Activated naive CD4-positive, alpha-beta T cell treated with anti-CD3 and anti-CD28 coated beads, Interleukin-2, amount 50 U/mL, for 24 hours (primary cell): ENCODE results near the gene PPP1R26.
A peak's percentile ranks its signal among the peaks of the same experiment; 100 is the strongest.
"Not testable (repeated sequence)": the region's sequence is repeated elsewhere in the genome, so short reads cannot be mapped to it uniquely, and the experiment has no call there.

ENCODE experiments used
- H3K27ac Mint-ChIP-seq: one replicate; pipeline ENCODE4 v1.8.0; 2021; ENCODE audit warnings: mild to moderate bottlenecking, mixed read lengths
- H3K27me3 Mint-ChIP-seq: one replicate; pipeline ENCODE4 v1.8.0; 2021; ENCODE audit warnings: mixed read lengths
- H3K36me3 Mint-ChIP-seq: one replicate; pipeline ENCODE4 v1.8.0; 2021; ENCODE audit warnings: mixed read lengths
- H3K4me1 Mint-ChIP-seq: one replicate; pipeline ENCODE4 v1.8.0; 2021; ENCODE audit warnings: mixed read lengths
- H3K4me3 Mint-ChIP-seq: one replicate; pipeline ENCODE4 v1.8.0; 2021; ENCODE audit warnings: mild to moderate bottlenecking, mixed read lengths
- H3K9me3 Mint-ChIP-seq: one replicate; pipeline ENCODE4 v1.8.0; 2021; ENCODE audit warnings: mixed read lengths

Gene PPP1R26

DNA sequence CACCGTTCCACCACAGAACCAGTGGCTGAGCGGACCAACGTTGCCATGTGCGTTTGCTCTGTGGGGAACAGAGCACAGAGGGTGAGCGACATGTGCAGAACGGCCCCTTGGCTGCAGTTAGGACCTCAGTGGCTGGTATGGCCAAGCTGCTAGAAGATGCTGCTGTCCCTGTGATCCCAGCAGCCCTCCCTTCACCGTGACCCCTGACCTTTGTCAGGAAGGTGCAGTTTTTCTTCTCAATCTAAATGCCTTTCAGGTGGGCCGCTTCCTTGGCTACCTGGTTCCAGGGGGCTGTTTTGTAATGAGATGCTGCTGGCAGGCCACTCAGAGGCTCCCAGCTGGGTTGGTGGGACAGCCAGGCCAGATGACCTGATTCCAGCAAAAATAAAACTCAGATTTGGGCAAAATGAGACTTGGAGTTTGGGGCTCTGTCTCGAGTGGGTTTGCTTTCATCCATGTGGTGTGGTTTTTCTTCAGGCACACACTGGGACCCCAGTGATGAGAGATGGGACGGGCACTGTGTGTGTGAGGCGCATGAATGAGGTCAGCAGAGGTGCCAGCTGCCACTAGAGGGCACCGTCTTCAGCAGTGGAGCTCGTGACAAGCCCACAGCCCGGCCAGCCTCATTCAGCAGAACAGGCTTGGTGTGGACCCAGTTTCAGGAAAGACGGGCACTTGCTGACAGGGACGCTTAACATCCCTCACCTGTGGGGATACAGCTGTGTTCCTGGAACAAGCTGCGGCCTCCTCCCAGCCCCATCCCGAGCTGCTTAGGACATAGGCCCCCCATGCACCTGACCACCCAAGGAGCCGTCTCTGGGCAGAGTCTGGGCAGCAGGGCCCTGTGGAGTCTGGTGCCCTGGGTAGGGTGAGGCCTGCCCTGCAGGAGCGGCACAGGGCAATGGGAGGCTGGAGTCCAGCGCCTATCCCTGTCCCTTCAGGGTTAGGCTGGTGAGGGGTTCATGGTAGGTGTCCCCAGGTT, 25.0 kb downstream of the PPP1R26 start:
- Mint-ChIP-seq H3K36me3 (peaks cover 9% of the 10 kb centered on the region), H3K4me1 (peaks cover 22% of the 10 kb centered on the region), H3K27ac (peak overlapping the region; percentile 35), H3K27me3 (peaks cover 4% of the 10 kb centered on the region), H3K4me3 (peak overlapping the region; percentile 19), H3K9me3 (peaks cover 12% of the 10 kb centered on the region)

- peaks cover 22% of the 10 kb centered on the region for H3K4me1 Mint-ChIP-seq
- H3K36me3 Mint-ChIP-seq, result peaks cover 10% of the 10 kb centered on the region
- H3K4me3 Mint-ChIP-seq, result no peak overlapping the region
- H3K9me3 Mint-ChIP-seq, result peaks cover 12% of the 10 kb centered on the region
- H3K27me3 Mint-ChIP-seq, result peaks cover 4% of the 10 kb centered on the region
- H3K27ac Mint-ChIP-seq, result no peak overlapping the region
Measured at GRCh38 chr9:135505406-135506187, 26.0 kb downstream of the PPP1R26 start.

- H3K36me3 Mint-ChIP-seq, result peaks cover 10% of the 10 kb centered on the region
- peaks cover 4% of the 10 kb centered on the region for H3K27me3 Mint-ChIP-seq
- peaks cover 22% of the 10 kb centered on the region for H3K4me1 Mint-ChIP-seq
- H3K9me3 Mint-ChIP-seq, result peaks cover 12% of the 10 kb centered on the region
- H3K27ac Mint-ChIP-seq, result no peak overlapping the region
- H3K4me3 Mint-ChIP-seq, result no peak overlapping the region
Measured at GRCh38 chr9:135506327-135507103, 26.9 kb downstream of the PPP1R26 start.

DNA sequence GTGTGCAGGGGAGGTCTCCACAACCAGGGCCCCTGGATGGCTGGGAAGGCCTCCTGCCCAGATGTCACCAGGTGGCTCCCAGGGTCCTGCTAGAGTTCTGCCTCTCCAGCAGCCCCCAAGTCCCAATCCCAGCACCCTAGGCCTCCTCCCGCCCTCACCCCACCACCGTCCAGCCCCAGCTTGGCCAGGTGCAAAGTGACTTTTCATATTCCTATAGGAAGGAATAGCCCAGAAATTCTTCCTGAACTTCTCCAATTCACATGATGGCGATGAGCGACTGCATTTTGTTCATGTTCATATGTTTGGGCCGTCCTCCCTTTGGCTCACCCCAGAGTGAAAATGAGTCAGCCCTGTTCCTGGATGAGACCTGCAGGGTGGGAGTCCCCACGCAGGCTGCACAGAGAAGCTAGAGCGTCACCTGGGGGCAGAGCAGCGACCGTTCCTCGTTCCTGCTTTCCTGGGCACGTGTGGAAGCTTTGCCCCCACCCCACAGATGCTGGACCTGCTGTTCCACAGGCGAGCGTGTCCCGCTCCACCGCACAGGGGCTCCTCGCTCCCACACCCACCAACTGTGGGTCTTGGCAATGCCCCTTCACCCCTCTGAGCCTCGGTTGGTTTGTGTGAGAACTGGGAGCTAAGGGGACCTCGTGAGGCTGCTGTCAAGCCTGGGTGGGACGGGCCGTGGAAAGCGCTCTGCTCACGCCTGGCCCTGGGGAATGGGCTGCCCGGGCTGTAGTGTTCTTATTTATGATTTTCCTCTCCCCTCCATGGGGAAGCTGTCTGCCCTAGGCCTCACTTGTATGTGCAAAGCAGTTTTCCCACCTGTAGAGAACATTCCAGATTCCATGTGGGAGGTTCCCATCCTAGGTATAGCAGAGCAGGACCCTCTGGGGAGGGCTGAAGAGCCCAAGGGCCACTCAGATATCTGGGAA, 27.8 kb downstream of the PPP1R26 start:
- Mint-ChIP-seq H3K9me3 (peaks cover 12% of the 10 kb centered on the region), H3K27me3 (peaks cover 4% of the 10 kb centered on the region), H3K36me3 (peaks cover 10% of the 10 kb centered on the region), H3K4me1 (peaks cover 13% of the 10 kb centered on the region), H3K4me3 (no peak overlapping the region), H3K27ac (no peak overlapping the region)

DNA sequence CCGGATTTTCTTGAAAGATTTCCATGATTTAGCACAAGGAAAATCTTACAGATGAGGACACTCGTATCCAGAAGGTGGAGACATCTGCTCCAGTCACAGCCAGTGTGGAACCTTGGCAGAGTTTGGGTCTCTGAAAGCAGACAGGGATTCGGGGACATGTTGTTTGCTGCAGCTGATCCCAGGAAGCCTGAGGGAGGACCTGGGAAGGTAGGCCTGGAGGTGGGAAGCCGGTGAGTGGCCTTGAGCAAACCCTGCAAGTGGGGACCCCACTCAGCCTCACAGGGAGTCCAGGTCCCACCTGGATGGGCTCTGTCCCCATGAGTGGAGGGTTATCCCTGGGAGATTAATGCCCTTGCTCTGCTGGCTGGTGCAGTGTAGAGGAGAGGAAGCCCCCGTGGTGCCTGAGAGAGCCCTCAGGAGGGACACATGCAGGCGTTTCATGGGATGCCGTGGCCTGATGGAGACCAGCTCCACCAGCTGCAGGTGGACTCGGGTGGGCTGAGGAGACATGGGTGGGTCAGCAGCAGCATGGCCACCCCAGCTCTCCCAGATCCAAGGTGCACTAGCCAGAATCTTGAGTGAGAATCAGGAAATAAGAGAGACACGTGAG, 28.7 kb downstream of the PPP1R26 start:
- H3K27ac Mint-ChIP-seq, result no peak overlapping the region
- peaks cover 8% of the 10 kb centered on the region for H3K36me3 Mint-ChIP-seq
- peaks cover 8% of the 10 kb centered on the region for H3K4me1 Mint-ChIP-seq
- H3K9me3 Mint-ChIP-seq, result peaks cover 12% of the 10 kb centered on the region
- H3K27me3 Mint-ChIP-seq, result peaks cover 4% of the 10 kb centered on the region
- H3K4me3 Mint-ChIP-seq, result no peak overlapping the region

DNA sequence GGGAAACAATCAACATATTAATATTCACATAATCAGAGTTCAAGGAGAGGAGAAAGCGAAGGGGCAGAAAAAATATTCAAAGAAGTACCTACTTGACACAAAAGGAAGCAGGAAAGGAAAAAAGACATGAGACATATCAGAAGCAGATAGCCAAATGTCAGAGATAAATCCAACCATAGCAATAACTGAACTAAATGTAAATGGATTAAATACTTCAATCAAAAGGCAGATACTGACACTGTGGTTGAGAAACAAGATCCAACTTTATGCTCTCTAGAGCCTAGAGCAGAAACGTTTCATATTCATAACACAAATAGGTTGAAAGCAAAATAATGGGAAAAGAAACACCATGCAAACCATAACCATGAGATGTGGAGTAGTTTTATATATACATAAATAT, 29.9 kb downstream of the PPP1R26 start:
- no peak overlapping the region for H3K4me3 Mint-ChIP-seq
- peaks cover 3% of the 10 kb centered on the region for H3K4me1 Mint-ChIP-seq
- H3K27ac Mint-ChIP-seq, result no peak overlapping the region
- peaks cover 8% of the 10 kb centered on the region for H3K36me3 Mint-ChIP-seq
- H3K27me3 Mint-ChIP-seq, result peaks cover 4% of the 10 kb centered on the region
- peaks cover 12% of the 10 kb centered on the region for H3K9me3 Mint-ChIP-seq

DNA sequence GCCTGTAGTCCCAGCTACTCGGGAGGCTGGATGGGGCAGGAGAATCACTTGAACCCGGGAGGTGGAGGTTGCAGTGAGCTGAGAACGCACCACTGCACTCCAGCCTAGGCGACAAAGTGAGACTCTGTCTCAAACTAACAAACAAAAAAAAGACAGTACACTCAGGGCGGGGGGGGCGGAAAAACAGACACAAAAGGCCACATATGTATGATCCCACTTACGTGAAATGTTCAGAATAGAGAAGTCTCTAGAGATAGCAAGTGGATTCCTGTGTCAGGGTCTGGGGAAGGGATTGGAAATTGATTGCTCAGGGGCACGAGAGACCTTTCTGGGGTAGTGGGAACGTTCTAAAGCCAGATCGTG, 32.6 kb downstream of the PPP1R26 start:
- Mint-ChIP-seq H3K4me1 (no peaks in the 10 kb centered on the region), H3K9me3 (peaks cover 12% of the 10 kb centered on the region), H3K4me3 (no peak overlapping the region), H3K27me3 (peaks cover 4% of the 10 kb centered on the region), H3K27ac (no peak overlapping the region), H3K36me3 (peaks cover 6% of the 10 kb centered on the region)

- H3K9me3 Mint-ChIP-seq, result peaks cover 12% of the 10 kb centered on the region
Measured at GRCh38 chr9:135512904-135513303, 33.3 kb downstream of the PPP1R26 start.

GRCh38 chr9:135513351-135513846, 33.8 kb downstream of the PPP1R26 start:
- Mint-ChIP-seq H3K27ac (no peak overlapping the region), H3K9me3 (peaks cover 9% of the 10 kb centered on the region), H3K36me3 (peaks cover 6% of the 10 kb centered on the region), H3K4me3 (no peak overlapping the region), H3K4me1 (no peaks in the 10 kb centered on the region), H3K27me3 (peaks cover 4% of the 10 kb centered on the region)

More at GRCh38 chr9:135512904-135513303, 33.3 kb downstream of the PPP1R26 start:
- Mint-ChIP-seq H3K27ac (no peak overlapping the region), H3K4me1 (no peaks in the 10 kb centered on the region), H3K4me3 (no peak overlapping the region), H3K36me3 (peaks cover 6% of the 10 kb centered on the region), H3K27me3 (peaks cover 4% of the 10 kb centered on the region)

DNA sequence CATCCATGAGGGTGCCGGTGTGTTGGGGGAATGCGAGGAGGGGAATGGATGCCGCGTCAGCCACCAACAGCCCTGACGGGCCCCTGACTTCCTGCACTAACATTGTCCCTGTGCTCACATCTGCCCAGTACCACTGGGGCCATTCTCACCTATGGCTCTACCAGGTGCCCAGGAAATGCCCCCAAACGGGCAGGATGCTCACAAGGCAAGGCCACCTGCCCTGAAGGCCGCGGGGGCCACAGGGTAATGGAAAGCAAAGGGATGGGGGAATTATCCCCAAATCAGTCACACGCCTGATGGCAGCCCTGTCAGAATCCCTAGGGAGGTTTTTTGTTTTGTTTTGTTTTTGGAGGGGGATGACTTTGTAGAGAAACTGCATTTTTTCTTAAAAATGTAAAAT, 34.3 kb downstream of the PPP1R26 start:
- not testable (repeated sequence) for H3K27me3 Mint-ChIP-seq, H3K4me3 Mint-ChIP-seq, H3K9me3 Mint-ChIP-seq, H3K27ac Mint-ChIP-seq, H3K4me1 Mint-ChIP-seq, H3K36me3 Mint-ChIP-seq

GRCh38 chr9:135514342-135515082, 34.9 kb downstream of the PPP1R26 start:
- peaks cover 1% of the 10 kb centered on the region for H3K36me3 Mint-ChIP-seq
- H3K27ac Mint-ChIP-seq, result no peak overlapping the region
- H3K9me3 Mint-ChIP-seq, result peaks cover 1% of the 10 kb centered on the region
- no peaks in the 10 kb centered on the region for H3K4me1 Mint-ChIP-seq
- no peak overlapping the region for H3K4me3 Mint-ChIP-seq
- peaks cover 2% of the 10 kb centered on the region for H3K27me3 Mint-ChIP-seq

GRCh38 chr9:135515083-135515951, 35.7 kb downstream of the PPP1R26 start:
- H3K27me3 Mint-ChIP-seq, result peaks cover 2% of the 10 kb centered on the region
- H3K9me3 Mint-ChIP-seq, result no peaks in the 10 kb centered on the region
- no peak overlapping the region for H3K4me3 Mint-ChIP-seq
- H3K4me1 Mint-ChIP-seq, result no peaks in the 10 kb centered on the region
- H3K27ac Mint-ChIP-seq, result no peak overlapping the region
- no peaks in the 10 kb centered on the region for H3K36me3 Mint-ChIP-seq
